GM21825 (cell line): ENCODE measurements around the gene SHROOM3.

ENCODE experiments used
- ATAC-seq: cut with Tn5 transposase; IDR thresholded peaks from one replicate; pipeline ENCODE4 v1.9.1; 2021; ENCODE audit warnings: mild to moderate bottlenecking, moderate library complexity; ENCODE audit not compliant: unreplicated experiment

SHROOM3 gene

DNA sequence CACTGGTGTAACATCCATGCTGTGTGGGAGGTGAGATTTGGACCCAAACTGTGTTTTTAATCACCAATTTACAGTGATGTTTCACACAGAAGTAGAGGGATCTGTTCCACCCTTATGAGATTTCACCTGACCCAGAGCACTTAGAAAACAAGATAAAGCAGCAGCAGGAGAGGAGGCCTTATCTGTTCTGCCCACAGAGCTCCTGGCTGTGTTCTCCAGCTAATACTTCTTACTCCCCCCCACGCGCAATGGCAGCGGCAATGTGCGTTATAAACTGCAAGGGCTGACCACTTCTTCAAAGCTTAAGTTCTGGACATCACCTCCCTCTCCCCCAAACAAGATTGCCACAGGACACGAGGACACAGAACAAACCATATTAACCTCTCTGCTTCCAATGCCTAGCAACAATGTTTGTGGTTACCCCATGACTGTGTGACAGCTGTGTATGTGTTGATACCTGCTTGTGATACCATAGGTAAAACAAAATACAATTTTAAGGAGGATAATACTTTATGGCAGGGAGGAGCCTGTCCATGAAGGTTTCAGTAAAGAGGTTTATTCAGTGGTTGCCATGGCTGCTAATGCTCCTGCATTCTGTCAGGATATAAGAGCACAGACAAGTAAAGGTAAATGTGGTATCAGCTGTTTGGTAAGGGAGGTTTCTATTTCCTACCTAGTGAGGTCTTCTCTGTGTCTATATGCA is 252.9 kb downstream of the SHROOM3 start:
- no peak for ATAC-seq

DNA sequence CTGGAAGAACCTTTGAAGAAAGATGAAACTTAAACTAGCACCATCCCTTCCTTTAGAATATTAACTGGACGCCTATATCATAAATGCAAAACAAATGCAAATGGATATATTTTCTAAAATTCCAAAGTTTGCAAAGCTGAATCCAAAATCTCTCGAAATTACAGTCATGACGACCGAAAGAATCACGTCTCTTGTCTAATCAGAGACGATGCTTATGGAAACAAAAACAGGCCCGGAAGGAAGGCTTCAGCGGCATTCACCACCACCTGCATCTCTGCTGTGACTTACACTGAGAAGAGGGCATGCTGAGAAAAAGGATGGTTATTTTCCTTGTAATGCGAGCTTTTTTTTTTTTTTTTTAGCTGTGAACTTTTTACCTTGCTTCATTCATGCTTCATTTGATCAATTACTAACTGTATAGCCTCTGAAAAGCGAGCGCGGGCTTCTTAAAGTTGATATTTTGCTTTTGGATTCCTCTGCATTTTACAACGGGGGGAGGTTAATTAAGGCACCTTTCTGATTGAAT is 253.7 kb downstream of the SHROOM3 start:
- ATAC-seq: no peak

DNA sequence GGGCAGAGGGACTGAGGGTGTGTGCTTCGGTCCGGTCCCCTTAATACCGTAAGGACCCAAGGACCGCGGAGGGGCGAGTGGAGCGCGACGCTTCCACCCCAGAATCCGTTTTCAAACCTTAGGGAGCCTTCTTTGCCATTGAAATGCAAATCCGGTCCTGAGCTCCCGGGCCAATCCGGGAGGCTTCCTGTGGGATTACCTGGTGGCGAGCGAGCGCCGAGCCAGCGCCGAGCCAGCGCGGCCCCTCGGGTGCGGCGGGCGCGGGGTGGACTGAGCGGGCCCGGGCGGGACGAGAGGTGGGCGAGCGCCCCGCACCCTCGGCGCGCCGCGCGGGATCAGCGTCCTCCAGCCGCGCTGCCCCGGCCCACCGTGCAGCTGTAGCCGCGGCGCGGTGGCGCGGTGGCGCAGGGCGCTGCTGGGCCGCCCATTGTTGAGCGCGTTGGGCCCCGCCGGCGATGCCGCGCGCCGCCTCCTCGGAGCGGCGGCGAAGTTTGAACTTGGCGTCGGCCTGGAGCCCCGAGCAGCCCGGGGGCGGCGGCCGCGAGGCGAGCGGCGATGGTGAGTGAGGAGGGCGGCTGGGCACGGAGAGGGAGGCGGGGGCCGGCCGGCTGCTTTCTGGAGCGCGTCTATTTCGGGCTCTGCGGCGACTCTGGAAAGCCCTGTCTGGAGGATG is 254.3 kb downstream of the SHROOM3 start:
- peak; percentile 52 for ATAC-seq

DNA sequence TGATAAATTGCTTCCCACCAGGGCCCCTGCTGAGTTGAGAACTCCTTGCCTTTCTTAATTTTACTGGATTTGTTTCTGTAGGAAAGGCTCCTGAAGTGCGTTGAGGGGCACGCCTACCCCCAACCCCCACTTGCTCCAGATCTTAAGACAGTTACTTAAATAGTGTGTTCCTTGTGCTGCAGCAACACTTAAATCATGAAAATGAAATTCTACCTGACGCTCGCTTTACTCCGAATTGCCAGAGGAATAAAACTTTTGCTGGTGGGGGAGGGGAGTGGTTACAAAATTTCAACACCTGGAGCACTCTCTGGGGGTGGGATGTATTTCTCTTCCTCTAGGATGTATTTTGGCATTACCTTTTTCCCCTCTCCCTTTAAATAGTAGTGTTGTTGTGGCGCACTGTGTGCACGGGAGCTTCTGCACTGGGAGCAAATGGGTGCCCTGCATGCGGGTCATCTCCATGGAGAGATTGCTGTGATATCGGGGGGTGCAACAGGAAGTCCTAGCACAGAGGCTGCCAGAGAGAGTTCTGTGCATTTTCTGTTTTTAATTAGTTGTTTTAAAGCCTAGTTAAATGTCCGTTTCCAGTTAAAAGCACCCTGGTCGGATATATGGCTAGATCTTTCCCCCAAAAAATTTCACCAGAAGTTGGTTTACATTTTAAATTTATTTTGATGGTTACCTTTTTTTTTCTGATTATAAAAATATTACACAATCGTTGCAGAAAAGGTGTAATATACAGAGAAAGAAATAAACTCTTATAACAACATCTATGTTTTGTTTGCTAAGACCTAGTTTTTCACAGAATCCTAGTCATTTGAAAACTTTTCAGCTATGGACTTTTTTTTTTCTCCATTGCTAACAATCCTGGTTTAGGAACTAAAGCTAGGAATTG is 255.2 kb downstream of the SHROOM3 start:
- ATAC-seq: no peak

DNA sequence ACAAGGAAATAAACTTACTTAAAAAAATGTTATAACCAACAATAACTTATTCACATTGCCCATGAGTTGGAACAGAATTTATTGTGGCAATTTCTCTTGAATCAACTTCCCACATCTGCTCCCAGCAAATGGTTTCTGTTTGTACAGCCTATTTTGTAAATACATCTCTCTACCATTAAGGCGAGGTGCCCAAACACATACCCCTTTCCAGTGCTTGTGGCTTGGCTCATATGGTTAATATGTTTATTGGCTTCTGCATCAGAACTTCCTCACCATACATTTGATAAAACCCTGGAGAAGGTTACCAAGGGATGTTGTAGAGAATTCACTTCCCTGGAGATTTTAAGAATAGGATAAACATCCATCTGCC is 255.9 kb downstream of the SHROOM3 start:
- no peak for ATAC-seq

DNA sequence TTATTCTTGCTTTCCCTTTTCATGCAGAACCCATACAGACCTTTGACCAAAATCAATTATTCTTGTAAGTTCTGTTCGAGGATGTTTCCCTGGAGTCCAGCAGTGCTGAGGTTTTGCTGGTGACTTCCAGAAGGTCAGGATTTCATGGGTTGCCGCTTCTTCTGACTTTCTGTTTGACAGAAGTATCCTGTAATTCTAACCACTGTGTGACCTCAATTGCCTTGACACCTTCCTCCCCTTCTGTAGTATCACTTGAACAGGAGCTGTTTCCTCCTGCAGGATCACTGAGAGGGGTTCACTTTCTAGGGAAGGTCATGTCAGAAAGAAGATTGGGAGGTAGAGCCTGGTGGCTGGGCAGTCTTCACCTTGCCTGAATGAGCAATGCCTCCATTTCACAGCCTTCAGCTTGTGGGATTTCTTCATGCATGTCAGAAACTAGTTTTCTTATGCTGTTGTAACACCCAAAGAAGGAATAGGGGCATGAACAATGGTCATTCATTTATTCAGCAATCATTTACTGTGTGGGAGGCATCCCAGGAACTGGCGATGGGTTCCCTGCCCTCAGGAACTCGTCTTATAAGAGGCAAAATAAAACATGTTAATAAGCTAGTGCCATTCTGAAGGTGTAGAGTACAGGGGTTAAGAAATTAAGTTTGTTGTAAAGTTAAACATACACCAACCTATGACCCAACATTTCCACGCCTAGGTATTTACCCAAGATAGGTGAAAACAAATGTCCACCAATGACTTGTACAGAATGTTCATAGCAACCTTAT is 257.0 kb downstream of the SHROOM3 start:
- ATAC-seq: no peak

DNA sequence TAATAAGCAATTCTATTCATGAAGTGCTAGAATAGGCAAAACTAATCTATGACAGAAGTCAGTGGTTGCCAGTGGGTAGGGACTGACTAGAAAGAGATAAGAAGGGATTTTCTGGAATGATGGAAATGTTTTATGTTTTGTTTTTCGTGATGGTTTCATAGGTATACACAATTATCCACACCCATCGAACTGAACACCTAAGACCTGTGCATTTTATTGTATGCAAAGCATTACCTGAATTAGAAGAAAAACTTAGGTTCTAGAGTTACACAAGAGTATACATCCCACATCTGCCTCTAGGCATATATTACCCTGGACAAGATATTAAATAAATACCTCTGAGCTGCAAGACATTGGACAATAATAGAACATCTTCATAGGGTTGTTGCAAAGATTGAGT is 257.7 kb downstream of the SHROOM3 start:
- ATAC-seq: no peak

- ATAC-seq: no peak
Observed at GRCh38 chr4:76694056-76694455, 259.0 kb downstream of the SHROOM3 start.

- ATAC-seq: no peak
Observed at GRCh38 chr4:76696109-76696508, 261.1 kb downstream of the SHROOM3 start.

DNA sequence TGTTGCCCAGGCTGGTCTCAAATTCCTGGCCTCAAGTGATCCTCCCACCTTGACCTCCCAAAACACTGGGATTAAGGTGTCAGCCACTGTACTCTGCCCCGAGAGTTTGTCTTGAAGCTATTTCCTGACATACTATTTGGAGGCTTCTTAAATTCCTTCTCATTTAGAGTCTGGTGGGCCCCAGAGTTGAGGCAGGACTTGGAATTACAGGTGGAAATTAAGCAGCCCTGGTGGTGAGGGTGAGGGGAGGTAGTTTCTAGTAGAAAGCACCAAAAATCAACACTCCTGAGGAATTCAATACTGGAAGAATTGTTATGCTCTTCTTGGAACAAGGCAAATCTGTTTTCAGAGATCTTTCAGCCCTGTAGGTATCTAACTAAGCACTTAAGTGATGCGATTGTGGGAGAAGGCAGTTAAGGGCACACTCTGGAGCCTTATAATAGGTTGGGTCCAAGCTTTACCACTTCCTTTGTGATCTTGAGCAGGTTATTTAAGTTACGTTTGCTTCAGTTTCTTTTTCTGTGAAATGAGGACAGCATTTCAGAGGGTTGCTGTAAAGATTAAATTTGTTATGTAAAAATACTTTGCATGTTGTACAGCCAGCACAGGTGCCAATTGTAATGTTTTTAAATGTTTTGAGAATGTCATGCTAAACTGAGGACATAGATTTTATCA is 262.2 kb downstream of the SHROOM3 start:
- ATAC-seq: peak; percentile 81

- ATAC-seq: no peak
Observed at GRCh38 chr4:76698141-76698540, 263.1 kb downstream of the SHROOM3 start.

- ATAC-seq: no peak
Observed at GRCh38 chr4:76699751-76700310, 264.8 kb downstream of the SHROOM3 start.

GRCh38 chr4:76702440-76703122 is 267.6 kb downstream of the SHROOM3 start:
- no peak for ATAC-seq

GRCh38 chr4:76703123-76703490 is 268.1 kb downstream of the SHROOM3 start:
- no peak for ATAC-seq

DNA sequence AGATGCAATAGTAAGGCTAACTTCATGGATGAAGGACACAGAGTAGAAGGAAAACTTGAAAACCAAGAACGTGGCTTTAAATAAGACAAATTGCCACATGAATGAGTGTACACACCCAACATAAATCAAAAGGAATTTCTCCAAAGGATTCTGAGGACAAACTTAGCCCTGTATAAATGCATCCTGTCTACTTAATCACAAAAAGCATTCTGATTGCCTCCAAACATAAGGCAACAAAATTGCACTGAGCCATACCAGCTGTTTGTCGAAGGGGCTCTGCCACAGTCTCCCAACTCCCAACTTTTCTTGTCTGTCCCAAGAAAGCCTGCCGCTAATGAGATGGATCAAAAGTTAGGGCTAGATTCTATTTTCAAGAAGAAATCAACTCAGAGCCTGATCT is 268.6 kb downstream of the SHROOM3 start:
- no peak for ATAC-seq

GRCh38 chr4:76704133-76704881 is 269.3 kb downstream of the SHROOM3 start:
- no peak for ATAC-seq

DNA sequence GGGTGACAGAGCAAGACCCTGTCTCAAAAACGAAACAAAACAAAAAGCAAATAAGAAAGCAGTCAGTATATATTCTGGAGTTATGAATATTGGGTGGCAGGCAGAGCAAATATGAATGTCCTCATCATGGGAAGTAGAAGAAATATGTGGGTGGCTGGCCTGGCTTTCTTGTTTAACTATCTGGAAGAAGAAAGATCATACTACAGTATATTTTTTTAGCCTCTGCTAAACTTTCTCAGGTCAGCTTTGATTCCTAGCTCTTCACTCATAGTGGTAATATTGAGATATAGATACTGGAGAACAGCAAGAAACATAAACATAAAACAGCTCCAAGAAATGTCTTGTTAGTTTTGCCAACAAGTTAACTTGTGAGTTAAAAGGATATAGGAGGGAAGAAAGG is 270.4 kb downstream of the SHROOM3 start:
- ATAC-seq: no peak

DNA sequence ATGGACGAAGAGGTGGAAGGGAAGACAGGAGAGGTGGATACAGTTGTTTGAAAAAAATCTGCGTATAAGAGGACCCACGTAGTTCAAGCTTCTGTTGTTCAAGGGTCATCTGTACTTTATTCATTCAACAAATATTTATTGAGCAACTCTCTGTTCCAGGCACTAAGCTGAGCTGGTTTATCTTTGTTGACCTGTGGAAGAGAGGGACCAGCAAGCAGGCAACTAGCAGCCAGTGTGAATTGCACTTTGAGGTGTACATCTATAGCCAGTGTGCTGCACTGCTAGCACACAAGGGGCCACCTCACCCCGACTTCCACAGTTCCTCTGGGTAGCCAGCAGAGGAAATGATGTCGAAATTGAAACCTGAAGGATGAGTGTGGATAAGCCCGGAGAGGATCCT is 271.6 kb downstream of the SHROOM3 start:
- no peak for ATAC-seq
